Spleen (tissue), 11 donors: Measurements from ENCODE around the gene PRMT9. TPM values are rescaled to one million over a fixed set of nuclear protein-coding genes. Genes with fewer than 3 reads are reported as not detected.

Experiments used
- DNase-seq: peaks from one replicate; pipeline ENCODE4 v3.0.0-alpha.2; 2020
- H3K27ac ChIP-seq, 8 donors: fragments of 200-600 bp; sonication (generic) in 7 of 8; 1 replicate in 4 of 8; 2 replicates in 4 of 8; pipeline versions ENCODE4 v1.5.0 to v1.8.0; 2016 to 2021; ENCODE audit warnings: inconsistent platforms in 4 of 8, mild to moderate bottlenecking in 4 of 8, moderate library complexity in 1 of 8
- H3K27me3 ChIP-seq, 7 donors: fragments of 200-600 bp; sonication (generic) in 6 of 7; replicated peaks in 1 of 7; 1 replicate in 4 of 7; 2 replicates in 3 of 7; pipeline versions ENCODE4 v1.5.0 to v1.8.0; 2016 to 2021; ENCODE audit warnings: inconsistent platforms in 3 of 7, mild to moderate bottlenecking in 1 of 7
- H3K36me3 ChIP-seq, 6 donors: fragments of 200-600 bp; sonication (generic) in 5 of 6; 1 replicate in 4 of 6; 2 replicates in 2 of 6; pipeline versions ENCODE4 v1.5.0 to v1.8.0; 2016 to 2021; ENCODE audit warnings: inconsistent platforms in 2 of 6
- H3K4me1 ChIP-seq, 6 donors: fragments of 200-600 bp; sonication (generic) in 5 of 6; 1 replicate in 3 of 6; 2 replicates in 3 of 6; pipeline versions ENCODE4 v1.5.0 to v1.8.0; 2016 to 2021; ENCODE audit warnings: inconsistent platforms in 3 of 6
- H3K4me3 ChIP-seq, 8 donors: fragments of 200-600 bp; sonication (generic) in 7 of 8; 1 replicate in 4 of 8; 2 replicates in 4 of 8; pipeline versions ENCODE4 v1.5.0 to v1.8.0; 2016 to 2021; ENCODE audit warnings: inconsistent platforms in 4 of 8, mild to moderate bottlenecking in 4 of 8, moderate library complexity in 2 of 8
- H3K9me3 ChIP-seq, 8 donors: fragments of 200-600 bp; sonication (generic) in 7 of 8; 1 replicate in 4 of 8; 2 replicates in 4 of 8; pipeline versions ENCODE4 v1.5.0 to v1.8.0; 2016 to 2021; ENCODE audit warnings: inconsistent platforms in 4 of 8
- CTCF ChIP-seq, 11 experiments: fragments of 200-600 bp in 7 of 11; fragments of 450-650 bp in 4 of 11; sonication (generic) in 4 of 11; IDR thresholded peaks in 8 of 11; conservative IDR thresholded peaks in 3 of 11; 1 replicate in 7 of 11; 2 replicates in 4 of 11; pipeline versions ENCODE4 v1.4.0 to v1.8.0; 2016 to 2021; ENCODE audit warnings: antibody characterized with exemption in 11 of 11, inconsistent platforms in 4 of 11, mild to moderate bottlenecking in 1 of 11
- POLR2A ChIP-seq, 3 donors: fragments of 450-650 bp; IDR thresholded peaks; one replicate each; pipeline ENCODE4 v1.5.1; 2017; ENCODE audit warnings: antibody characterized with exemption in 3 of 3, mild to moderate bottlenecking in 1 of 3
- POLR2AphosphoS5 ChIP-seq, 3 donors: sonication (generic); formaldehyde crosslinking; IDR thresholded peaks; one replicate each; pipeline ENCODE4 v1.5.1; 2017; ENCODE audit warnings: antibody characterized with exemption in 3 of 3
- WGBS, 5 donors: extraction: QIAGEN DNeasy Blood & Tissue Kit in 3 of 5; methylation state at CpG; one replicate each; pipeline versions ENCODE4 v1.1.5 to v1.1.7; 2013 to 2018; 5-methylcytosine and 5-hydroxymethylcytosine counted together
- intact Hi-C: fragments of 100-400 bp; cut with DNase I; formaldehyde crosslinking; loops from one replicate; pipeline ENCODE4 v1.15.0; 2023; ENCODE audit warnings: low total_unique reads
- polyA plus RNA-seq, 3 donors: library from polyadenylated mRNA; stranded (reverse); fragments of 200-250 nt; gene quantifications; one replicate each; pipeline ENCODE4 v1.2.1, GENCODE V29; 2013
- total RNA-seq, 7 donors: library from RNA; depleted of rRNA in 3 of 7; stranded (reverse); fragments of >200 nt in 3 of 7; fragmentation: NEBNext Ultra II Directional in 4 of 7; extraction: Animal tissue kit (Norgen Biotek cat#: 25700) in 4 of 7; gene quantifications; one replicate each; pipeline versions ENCODE4 v1.1.0 to v1.2.1, GENCODE V29; 2016 to 2021
- donor health status: healthy with polysubstance abuse.
- donor health status: DM: no; HTN: no; CAD: no; lungs with moderate emphysema.
- donor health status: DM: no; HTN: no; CAD: no.
- donor health status: Bipolar disorder and iron deficiency.
- donor health status: healthy.
- donor health status: DM: no; HTN: no; CAD: no.
- donor health status: DM: yes; HTN: yes; CAD: no.

PRMT9 gene
- total and polyA plus RNA-seq, 10 donors, result 2.9 to 11.2 (median 8.7) TPM

- intact Hi-C loops, result no loop called here
- Histone ChIP-seq H3K36me3 (no peaks in the 10 kb centered on the region), H3K27ac (no peak overlapping the region), H3K4me1 (no peaks in the 10 kb centered on the region), H3K9me3 (no peaks in the 10 kb centered on the region), H3K27me3 (peaks cover 0 to 23% (median 0%) of the 10 kb centered on the region in 7 donors), H3K4me3 (no peak overlapping the region)
- 79 to 93% (median 82%) methylated on average over 2 of the region's 2 CpGs for WGBS, 5 donors
- no peak for TF ChIP-seq POLR2A (IDR thresholded peaks at IDR 0.05)
- no peak for TF ChIP-seq CTCF (IDR thresholded peaks at IDR 0.05 in 8 of 11, conservative IDR thresholded peaks at IDR 0.05 in 3 of 11)
- no peak for TF ChIP-seq POLR2AphosphoS5 (IDR thresholded peaks at IDR 0.05)
- no peak for DNase-seq
Measured at GRCh38 chr4:147691820-147692219, 7.9 kb upstream of the PRMT9 start.

DNA sequence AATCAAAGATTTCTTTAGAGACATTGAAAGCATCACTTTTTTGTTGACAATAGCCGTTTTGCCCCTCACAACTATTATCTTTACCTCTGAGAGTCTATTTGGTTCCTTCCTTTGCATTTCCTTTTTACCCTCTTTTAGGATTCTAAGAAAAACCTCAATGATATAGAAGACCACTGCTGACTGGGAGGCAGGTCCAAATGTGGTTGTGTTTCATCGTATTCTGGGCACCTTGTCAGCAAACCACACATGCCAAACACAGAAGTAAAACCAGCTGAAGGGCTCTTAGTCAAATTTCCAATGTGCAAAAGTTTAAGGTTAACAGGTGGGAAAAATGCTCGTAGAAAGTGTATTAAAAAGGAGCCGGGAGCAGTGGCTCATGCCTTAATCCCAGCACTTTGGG, 5.1 kb upstream of the PRMT9 start:
- 20 to 55% (median 33%) methylated on average over 4 of the region's 4 CpGs for WGBS, 5 donors
- intact Hi-C loops, result no loop called here
- Histone ChIP-seq H3K9me3 (no peaks in the 10 kb centered on the region), H3K27me3 (peaks cover 0 to 16% (median 0%) of the 10 kb centered on the region in 7 donors), H3K4me1 (peaks cover 0 to 7% (median 5%) of the 10 kb centered on the region in 6 donors), H3K4me3 (no peak overlapping the region), H3K36me3 (no peaks in the 10 kb centered on the region), H3K27ac (no peak overlapping the region)
- no peak for DNase-seq
- no peak for TF ChIP-seq CTCF (IDR thresholded peaks at IDR 0.05 in 8 of 11, conservative IDR thresholded peaks at IDR 0.05 in 3 of 11)
- no peak for TF ChIP-seq POLR2AphosphoS5 (IDR thresholded peaks at IDR 0.05)
- TF ChIP-seq POLR2A (IDR thresholded peaks at IDR 0.05), result no peak

DNA sequence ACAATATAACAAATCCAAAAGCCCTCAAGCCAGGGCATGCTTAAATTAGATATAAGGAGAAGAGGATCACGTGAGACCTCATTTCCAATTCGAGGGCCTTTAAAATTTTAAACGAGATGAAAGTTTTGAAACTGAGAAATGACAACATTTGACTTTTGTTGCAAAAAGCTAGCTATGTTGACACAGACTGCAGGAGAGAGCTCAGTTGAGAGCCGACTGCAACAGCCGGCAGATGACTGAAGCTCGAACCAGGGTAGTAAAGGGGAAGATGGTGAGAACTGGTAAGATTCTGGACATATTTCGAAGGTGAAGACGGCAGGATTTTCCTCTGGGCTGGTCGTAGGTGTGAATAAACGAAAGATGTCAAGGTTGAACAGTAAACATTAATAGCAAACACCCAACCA, 773 bp downstream of the PRMT9 start:
- intact Hi-C loops, result loop anchor here (5.0 kb wide), 1 partner anchor 66 kb away; the partner anchor contains the start of gene TMEM184C
- H3K36me3 ChIP-seq, result peaks cover 0 to 28% (median 12%) of the 10 kb centered on the region in 6 donors
- TF ChIP-seq POLR2A (IDR thresholded peaks at IDR 0.05) (no peak), POLR2AphosphoS5 (IDR thresholded peaks at IDR 0.05) (peak in 1 of 3 donors; percentile 7), CTCF (IDR thresholded peaks at IDR 0.05 in 8 of 11, conservative IDR thresholded peaks at IDR 0.05 in 3 of 11) (no peak)
- H3K27me3 ChIP-seq, result no peaks in the 10 kb centered on the region
- peaks cover 11 to 37% (median 21%) of the 10 kb centered on the region in 6 donors for H3K4me1 ChIP-seq
- peak overlapping the region; percentile 86 to 94 (median 91) for H3K27ac ChIP-seq
- no peak for DNase-seq
- 1 to 3% (median 3%) methylated on average over 10 of the region's 10 CpGs for WGBS, 5 donors
- no peaks in the 10 kb centered on the region for H3K9me3 ChIP-seq
- H3K4me3 ChIP-seq, result peak overlapping the region; percentile 55 to 77 (median 67)

- Histone ChIP-seq H3K36me3 (peaks cover 0 to 33% (median 14%) of the 10 kb centered on the region in 6 donors), H3K4me3 (peak overlapping the region in 7 of 8 donors; percentile 55 to 76 (median 67)), H3K4me1 (peaks cover 11 to 37% (median 21%) of the 10 kb centered on the region in 6 donors), H3K9me3 (no peaks in the 10 kb centered on the region), H3K27ac (peak overlapping the region in 5 of 8 donors; percentile 87 to 94 (median 90)), H3K27me3 (no peaks in the 10 kb centered on the region)
- TF ChIP-seq CTCF (IDR thresholded peaks at IDR 0.05 in 8 of 11, conservative IDR thresholded peaks at IDR 0.05 in 3 of 11) (no peak), POLR2A (IDR thresholded peaks at IDR 0.05) (no peak), POLR2AphosphoS5 (IDR thresholded peaks at IDR 0.05) (no peak)
- WGBS, 5 donors, result 72 to 83% (median 78%) methylated on average over 3 of the region's 3 CpGs
- no peak for DNase-seq
- intact Hi-C loops, result loop anchor here (5.0 kb wide), 1 partner anchor 65 kb away; the partner anchor contains the start of gene TMEM184C
Measured at GRCh38 chr4:147682755-147683154, 1.2 kb downstream of the PRMT9 start.
